Panc1 (cell line): ENCODE results near the gene SCD. TPM values are rescaled to one million over a fixed set of nuclear protein-coding genes. Genes with fewer than 3 reads are reported as not detected.

Experiments used
- ATAC-seq: fragments of 200-7000 bp; cut with Tn5 transposase; 2 replicates; pipeline ENCODE4 v1.9.1; 2020; ENCODE audit warnings: mild to moderate bottlenecking, moderate library complexity
- BruUV-seq: library from RNA; stranded (reverse); fragments of 400-500 nt; replicated peaks from 2 replicates; lab custom pipeline; 2021; lab: Mats Ljungman, UMichigan
- CTCF ChIA-PET: fragments of 300-600 bp; sonication (Branson Sonifier 250); formaldehyde crosslinking; loops from one replicate; lab custom pipeline; 2022; ENCODE audit warnings: antibody characterized with exemption; lab: Charles Lee
- POLR2A ChIA-PET: fragments of 300-600 bp; sonication (Branson Sonifier 250); formaldehyde crosslinking; loops from one replicate; lab custom pipeline; 2022; ENCODE audit warnings: antibody characterized with exemption; lab: Charles Lee
- DNase-seq: peaks from one replicate; pipeline ENCODE4 v3.0.0-alpha.2; 2010; ENCODE audit warnings: low read depth, low spot score
- H3K27ac ChIP-seq: 2 replicates; pipeline ENCODE4 v1.5.1; 2011; ENCODE audit warnings: mild to moderate bottlenecking, low read length, inconsistent platforms
- H3K27me3 ChIP-seq: fragments of 200-500 bp; sonication (Bioruptor generic); 2 replicates; pipeline ENCODE4 v1.6.0; 2014; ENCODE audit warnings: low read length, inconsistent platforms; ENCODE audit not compliant: control insufficient read depth, insufficient read depth
- H3K36me3 ChIP-seq: fragments of 200-500 bp; sonication (Bioruptor generic); 2 replicates; pipeline ENCODE4 v1.5.1; 2014; ENCODE audit warnings: inconsistent platforms, mild to moderate bottlenecking, low read length, moderate library complexity; ENCODE audit not compliant: control insufficient read depth, insufficient read depth
- H3K4me1 ChIP-seq: 2 replicates; pipeline ENCODE4 v1.5.1; 2011; ENCODE audit warnings: inconsistent platforms, mild to moderate bottlenecking, low read length, moderate library complexity; ENCODE audit not compliant: control insufficient read depth, insufficient read depth
- H3K4me3 ChIP-seq, 2 experiments: 2 replicates each; pipeline ENCODE4 v1.5.1; 2011 to 2012; ENCODE audit warnings: low read depth in 2 of 2, low read length in 2 of 2, mild to moderate bottlenecking in 2 of 2, inconsistent platforms in 1 of 2, moderate library complexity in 1 of 2
- H3K9me3 ChIP-seq: fragments of 200-500 bp; sonication (Bioruptor generic); 2 replicates; pipeline ENCODE4 v1.5.1; 2014; ENCODE audit warnings: low read depth, mild to moderate bottlenecking, inconsistent platforms, low read length, moderate library complexity; ENCODE audit not compliant: control insufficient read depth, insufficient read depth
- POLR2AphosphoS5 ChIP-seq: IDR thresholded peaks from 2 replicates; pipeline ENCODE4 v1.6.1; 2012; ENCODE audit warnings: mild to moderate bottlenecking, low read depth, low read length, moderate library complexity
- SIN3A ChIP-seq: IDR thresholded peaks from 2 replicates; pipeline ENCODE4 v1.6.1; 2012; ENCODE audit warnings: low read depth, mild to moderate bottlenecking, low read length, moderate library complexity, borderline replicate concordance; ENCODE audit not compliant: insufficient read depth
- TCF7L2 ChIP-seq: IDR thresholded peaks from 2 replicates; pipeline ENCODE4 v1.6.1; 2011; ENCODE audit warnings: mild to moderate bottlenecking, low read depth, low read length, inconsistent platforms
- in situ Hi-C: cut with HindIII; loops from 2 replicates; pipeline ENCODE4 v1.10.0; 2016; ENCODE audit warnings: low sequenced_read_pairs, low pct_unique_long_range_greater_than_20kb
- intact Hi-C: fragments of 100-400 bp; cut with micrococcal nuclease; formaldehyde crosslinking; loops from one replicate; pipeline ENCODE4 v1.10.0; 2022; ENCODE audit not compliant: unreplicated experiment
- total RNA-seq: library from RNA; stranded (reverse); gene quantifications from one replicate; pipeline ENCODE4 v1.2.1, GENCODE V29; 2021; ENCODE audit not compliant: unreplicated experiment
- TF ChIP-seq, protein P1 (sequence below), 2 experiments: IDR thresholded peaks; 2 replicates each; pipeline ENCODE4 v1.6.1; 2011 to 2012; ENCODE audit warnings: low read depth in 2 of 2, control low read depth in 1 of 2, low read length in 1 of 2, mild to moderate bottlenecking in 1 of 2, moderate library complexity in 1 of 2; ENCODE audit not compliant: insufficient read depth in 1 of 2
- TF ChIP-seq, protein P2 (sequence below): fragments of 450-650 bp; IDR thresholded peaks from 2 replicates; pipeline ENCODE4 v1.5.1; 2017; ENCODE audit warnings: mild to moderate bottlenecking

SCD gene
- total RNA-seq, 1 experiment from 2014 or later: 1,345 TPM

DNA sequence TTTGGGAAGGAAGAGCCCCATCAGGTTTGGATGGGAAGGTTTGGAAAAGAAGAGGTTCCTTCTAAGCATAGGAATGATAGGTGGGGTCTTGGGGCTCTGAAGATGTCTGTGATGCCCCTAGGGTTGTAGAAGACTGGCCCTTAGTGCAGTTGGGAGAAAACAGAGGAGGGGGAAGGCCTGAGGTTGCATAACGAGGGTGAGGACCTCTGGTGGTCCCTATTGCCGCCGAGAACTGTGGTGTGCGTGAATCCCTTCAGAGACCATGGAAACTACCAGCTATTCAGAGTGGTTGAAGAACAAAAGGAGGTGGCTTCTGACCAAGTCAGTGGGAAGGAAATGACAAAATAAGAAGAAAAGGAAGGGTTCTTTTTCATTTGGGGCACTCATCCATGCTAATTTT is 13.9 kb upstream of the SCD start:
- no peaks in the 10 kb centered on the region for H3K36me3 ChIP-seq
- CTCF ChIA-PET: interaction anchor here (0.7 kb wide), 2 partner anchors 16 to 23 kb away, joined by 3 to 4 read pairs; no protein-coding TSS in a partner anchor
- in situ Hi-C loops: loop anchor here (10.0 kb wide), 1 partner anchor 102 kb away; no protein-coding TSS in a partner anchor
- H3K27me3 ChIP-seq: peaks cover 18% of the 10 kb centered on the region
- POLR2A ChIA-PET: no interaction called here
- no peaks in the 10 kb centered on the region for H3K4me1 ChIP-seq
- DNase-seq (no peak), ATAC-seq (no peak)
- TF ChIP-seq SIN3A (no peak), POLR2AphosphoS5 (no peak), TCF7L2 (no peak)
- TF ChIP-seq, protein P1, sequence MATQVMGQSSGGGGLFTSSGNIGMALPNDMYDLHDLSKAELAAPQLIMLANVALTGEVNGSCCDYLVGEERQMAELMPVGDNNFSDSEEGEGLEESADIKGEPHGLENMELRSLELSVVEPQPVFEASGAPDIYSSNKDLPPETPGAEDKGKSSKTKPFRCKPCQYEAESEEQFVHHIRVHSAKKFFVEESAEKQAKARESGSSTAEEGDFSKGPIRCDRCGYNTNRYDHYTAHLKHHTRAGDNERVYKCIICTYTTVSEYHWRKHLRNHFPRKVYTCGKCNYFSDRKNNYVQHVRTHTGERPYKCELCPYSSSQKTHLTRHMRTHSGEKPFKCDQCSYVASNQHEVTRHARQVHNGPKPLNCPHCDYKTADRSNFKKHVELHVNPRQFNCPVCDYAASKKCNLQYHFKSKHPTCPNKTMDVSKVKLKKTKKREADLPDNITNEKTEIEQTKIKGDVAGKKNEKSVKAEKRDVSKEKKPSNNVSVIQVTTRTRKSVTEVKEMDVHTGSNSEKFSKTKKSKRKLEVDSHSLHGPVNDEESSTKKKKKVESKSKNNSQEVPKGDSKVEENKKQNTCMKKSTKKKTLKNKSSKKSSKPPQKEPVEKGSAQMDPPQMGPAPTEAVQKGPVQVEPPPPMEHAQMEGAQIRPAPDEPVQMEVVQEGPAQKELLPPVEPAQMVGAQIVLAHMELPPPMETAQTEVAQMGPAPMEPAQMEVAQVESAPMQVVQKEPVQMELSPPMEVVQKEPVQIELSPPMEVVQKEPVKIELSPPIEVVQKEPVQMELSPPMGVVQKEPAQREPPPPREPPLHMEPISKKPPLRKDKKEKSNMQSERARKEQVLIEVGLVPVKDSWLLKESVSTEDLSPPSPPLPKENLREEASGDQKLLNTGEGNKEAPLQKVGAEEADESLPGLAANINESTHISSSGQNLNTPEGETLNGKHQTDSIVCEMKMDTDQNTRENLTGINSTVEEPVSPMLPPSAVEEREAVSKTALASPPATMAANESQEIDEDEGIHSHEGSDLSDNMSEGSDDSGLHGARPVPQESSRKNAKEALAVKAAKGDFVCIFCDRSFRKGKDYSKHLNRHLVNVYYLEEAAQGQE (IDR thresholded peaks at IDR 0.05; ENCODE audit: insufficient read depth in 1 of 2, low read depth in 2 of 2, low read length in 1 of 2): no peak
- TF ChIP-seq, protein P2, sequence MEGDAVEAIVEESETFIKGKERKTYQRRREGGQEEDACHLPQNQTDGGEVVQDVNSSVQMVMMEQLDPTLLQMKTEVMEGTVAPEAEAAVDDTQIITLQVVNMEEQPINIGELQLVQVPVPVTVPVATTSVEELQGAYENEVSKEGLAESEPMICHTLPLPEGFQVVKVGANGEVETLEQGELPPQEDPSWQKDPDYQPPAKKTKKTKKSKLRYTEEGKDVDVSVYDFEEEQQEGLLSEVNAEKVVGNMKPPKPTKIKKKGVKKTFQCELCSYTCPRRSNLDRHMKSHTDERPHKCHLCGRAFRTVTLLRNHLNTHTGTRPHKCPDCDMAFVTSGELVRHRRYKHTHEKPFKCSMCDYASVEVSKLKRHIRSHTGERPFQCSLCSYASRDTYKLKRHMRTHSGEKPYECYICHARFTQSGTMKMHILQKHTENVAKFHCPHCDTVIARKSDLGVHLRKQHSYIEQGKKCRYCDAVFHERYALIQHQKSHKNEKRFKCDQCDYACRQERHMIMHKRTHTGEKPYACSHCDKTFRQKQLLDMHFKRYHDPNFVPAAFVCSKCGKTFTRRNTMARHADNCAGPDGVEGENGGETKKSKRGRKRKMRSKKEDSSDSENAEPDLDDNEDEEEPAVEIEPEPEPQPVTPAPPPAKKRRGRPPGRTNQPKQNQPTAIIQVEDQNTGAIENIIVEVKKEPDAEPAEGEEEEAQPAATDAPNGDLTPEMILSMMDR: no peak
- no peak overlapping the region for H3K27ac ChIP-seq
- no peak overlapping the region for H3K4me3 ChIP-seq
- no peaks in the 10 kb centered on the region for H3K9me3 ChIP-seq
- intact Hi-C loops: no loop called here
- BruUV-seq: no TSS peak

- ATAC-seq (no peak), DNase-seq (no peak)
- in situ Hi-C loops: loop anchor here (10.0 kb wide), 1 partner anchor 101 kb away; no protein-coding TSS in a partner anchor
- Histone ChIP-seq H3K4me3 (no peak overlapping the region), H3K9me3 (no peaks in the 10 kb centered on the region), H3K36me3 (no peaks in the 10 kb centered on the region), H3K27me3 (peaks cover 16% of the 10 kb centered on the region), H3K4me1 (no peaks in the 10 kb centered on the region), H3K27ac (no peak overlapping the region)
- ChIA-PET POLR2A (no interaction called here), CTCF (interaction anchor here (0.7 kb wide), 2 partner anchors 17 to 416 kb away, joined by 3 read pairs; no protein-coding TSS in a partner anchor)
- intact Hi-C loops: no loop called here
- TF ChIP-seq POLR2AphosphoS5: no peak
- no peak for TF ChIP-seq SIN3A
- no TSS peak for BruUV-seq
Observed at GRCh38 chr10:100333661-100334440, 13.2 kb upstream of the SCD start.

GRCh38 chr10:100334762-100335161 is 12.3 kb upstream of the SCD start:
- ChIA-PET CTCF (no interaction called here), POLR2A (no interaction called here)
- Histone ChIP-seq H3K9me3 (no peaks in the 10 kb centered on the region), H3K4me3 (no peak overlapping the region), H3K27me3 (peaks cover 16% of the 10 kb centered on the region), H3K27ac (no peak overlapping the region), H3K4me1 (no peaks in the 10 kb centered on the region), H3K36me3 (no peaks in the 10 kb centered on the region)
- DNase-seq (no peak), ATAC-seq (no peak)
- in situ Hi-C loops (loop anchor here (10.0 kb wide), 1 partner anchor 100 kb away; no protein-coding TSS in a partner anchor), intact Hi-C loops (no loop called here)
- TF ChIP-seq TCF7L2 (no peak), POLR2AphosphoS5 (no peak), SIN3A (no peak)
- TF ChIP-seq, protein P2: no peak
- TF ChIP-seq, protein P1 (IDR thresholded peaks at IDR 0.05; ENCODE audit: insufficient read depth in 1 of 2, low read depth in 2 of 2, low read length in 1 of 2): no peak
- no TSS peak for BruUV-seq
